GM23338 (cell line): Measurements from ENCODE around the gene CFI. TPM values are rescaled to one million over a fixed set of nuclear protein-coding genes. Genes with fewer than 3 reads are reported as not detected.

Source experiments
- ATAC-seq: fragments of 200-7000 bp; cut with Tn5 transposase; 3 replicates; pipeline ENCODE4 v1.9.1; 2020
- DNase-seq: peaks from one replicate; pipeline ENCODE4 v3.0.0-alpha.2; 2015; ENCODE audit warnings: low spot score
- H2AFZ ChIP-seq: fragments of 200-600 bp; sonication (generic); 2 replicates; pipeline ENCODE4 v1.8.0; 2016; ENCODE audit warnings: antibody characterized with exemption, mild to moderate bottlenecking, moderate library complexity
- H3F3A ChIP-seq: fragments of 200-600 bp; sonication (generic); replicated peaks from 2 replicates; pipeline ENCODE4 v1.8.0; 2017; ENCODE audit warnings: antibody characterized with exemption, mixed run types, low read depth
- H3K27ac ChIP-seq: fragments of 200-600 bp; sonication (generic); 2 replicates; pipeline ENCODE4 v1.6.1; 2016; ENCODE audit warnings: low read depth
- H3K27me3 ChIP-seq: fragments of 200-600 bp; sonication (generic); 2 replicates; pipeline ENCODE4 v1.8.0; 2016; ENCODE audit warnings: mild to moderate bottlenecking, mixed run types, moderate library complexity; ENCODE audit not compliant: insufficient read depth
- H3K36me3 ChIP-seq: fragments of 200-600 bp; sonication (generic); 2 replicates; pipeline ENCODE4 v1.8.0; 2016; ENCODE audit warnings: mild to moderate bottlenecking; ENCODE audit not compliant: insufficient read depth
- H3K4me1 ChIP-seq: fragments of 200-600 bp; sonication (generic); 2 replicates; pipeline ENCODE4 v1.8.0; 2016; ENCODE audit warnings: mild to moderate bottlenecking, moderate library complexity; ENCODE audit not compliant: insufficient read depth
- H3K4me2 ChIP-seq: fragments of 200-600 bp; sonication (generic); 2 replicates; pipeline ENCODE4 v1.7.1; 2017; ENCODE audit warnings: mixed run types
- H3K4me3 ChIP-seq: fragments of 200-600 bp; sonication (generic); 2 replicates; pipeline ENCODE4 v1.6.1; 2016; ENCODE audit warnings: mixed run types
- H3K79me2 ChIP-seq: fragments of 200-600 bp; sonication (generic); replicated peaks from 2 replicates; pipeline ENCODE4 v1.8.0; 2017; ENCODE audit warnings: mild to moderate bottlenecking; ENCODE audit not compliant: insufficient read depth
- H3K9me2 ChIP-seq: fragments of 200-600 bp; sonication (generic); 2 replicates; pipeline ENCODE4 v1.8.0; 2017; ENCODE audit not compliant: insufficient read depth
- H4K20me1 ChIP-seq: fragments of 200-600 bp; sonication (generic); replicated peaks from 2 replicates; pipeline ENCODE4 v1.8.0; 2017; ENCODE audit warnings: mild to moderate bottlenecking; ENCODE audit not compliant: insufficient read depth
- H3K27ac Mint-ChIP-seq: 2 replicates; pipeline ENCODE4 v1.8.0; 2020; ENCODE audit warnings: inconsistent platforms, mild to moderate bottlenecking, moderate library complexity, mixed read lengths
- H3K27me3 Mint-ChIP-seq: 3 replicates; pipeline ENCODE4 v1.8.0; 2022; ENCODE audit warnings: low read depth, mild to moderate bottlenecking, moderate library complexity, mixed read lengths, inconsistent platforms; ENCODE audit not compliant: insufficient read depth, poor library complexity
- H3K36me3 Mint-ChIP-seq: 3 replicates; pipeline ENCODE4 v1.8.0; 2021; ENCODE audit warnings: low read depth, mild to moderate bottlenecking, inconsistent platforms, moderate library complexity, mixed read lengths
- H3K4me1 Mint-ChIP-seq: 3 replicates; pipeline ENCODE4 v1.8.0; 2020; ENCODE audit warnings: mild to moderate bottlenecking, inconsistent platforms, mixed read lengths
- H3K4me3 Mint-ChIP-seq: 3 replicates; pipeline ENCODE4 v1.8.0; 2021; ENCODE audit warnings: moderate library complexity, mild to moderate bottlenecking, inconsistent platforms, mixed read lengths
- H3K9me3 Mint-ChIP-seq: 3 replicates; pipeline ENCODE4 v1.8.0; 2020; ENCODE audit warnings: moderate library complexity, mild to moderate bottlenecking, inconsistent platforms, mixed read lengths
- CREB1 ChIP-seq: fragments of 250-450 bp; sonication (Bioruptor Pico); IDR thresholded peaks from 2 replicates; pipeline ENCODE4 v1.5.0; 2020; ENCODE audit warnings: low read depth, mild to moderate bottlenecking, moderate library complexity
- EZH2phosphoT487 ChIP-seq: fragments of 200-600 bp; sonication (generic); IDR thresholded peaks from one replicate; pipeline ENCODE4 v1.8.1; 2018; ENCODE audit warnings: antibody characterized with exemption; ENCODE audit not compliant: unreplicated experiment
- NANOG ChIP-seq: IDR thresholded peaks from 2 replicates; pipeline ENCODE4 v1.6.1; 2016; ENCODE audit warnings: antibody characterized with exemption, borderline replicate concordance
- POLR2AphosphoS5 ChIP-seq: IDR thresholded peaks from 2 replicates; pipeline ENCODE4 v1.6.1; 2016; ENCODE audit warnings: antibody characterized with exemption, low read depth
- STAT1 ChIP-seq: IDR thresholded peaks from one replicate; pipeline ENCODE4 v1.6.1; 2016; ENCODE audit warnings: antibody characterized with exemption; ENCODE audit not compliant: unreplicated experiment
- ZNF114 ChIP-seq: fragments of 250-450 bp; sonication (Bioruptor Pico); IDR thresholded peaks from 2 replicates; pipeline ENCODE4 v1.5.0; 2020; ENCODE audit warnings: mild to moderate bottlenecking, moderate library complexity
- polyA plus RNA-seq: library from polyadenylated mRNA; unstranded; fragments of >200 nt; fragmentation: Nextera tagmentation; extraction: Ambion mirVana; gene quantifications from 2 replicates; pipeline ENCODE4 v1.2.1, GENCODE V29; 2016
- total RNA-seq: library from RNA; depleted of rRNA; stranded (reverse); fragments of >200 nt; shearing (Covaris generic); gene quantifications from 2 replicates; pipeline ENCODE4 v1.2.3, GENCODE V29; 2014
- TF ChIP-seq, protein P1 (sequence below): IDR thresholded peaks from one replicate; pipeline ENCODE4 v1.6.1; 2018; ENCODE audit warnings: antibody characterized with exemption; ENCODE audit not compliant: unreplicated experiment
- TF ChIP-seq, protein P2 (sequence below): IDR thresholded peaks from 2 replicates; pipeline ENCODE4 v1.6.1; 2016; ENCODE audit warnings: antibody characterized with exemption
- TF ChIP-seq, protein P3 (sequence below), 2 experiments: fragments of 200-600 bp in 1 of 2; sonication (generic) in 1 of 2; conservative IDR thresholded peaks; 2 replicates each; pipeline versions ENCODE4 v1.5.1 to v1.6.1; 2016 to 2017; ENCODE audit warnings: antibody characterized with exemption in 2 of 2, low read depth in 2 of 2, mild to moderate bottlenecking in 2 of 2, moderate library complexity in 1 of 2

The CFI gene
- total and polyA plus RNA-seq, 2 experiments from 2014 or later: not detected

DNA sequence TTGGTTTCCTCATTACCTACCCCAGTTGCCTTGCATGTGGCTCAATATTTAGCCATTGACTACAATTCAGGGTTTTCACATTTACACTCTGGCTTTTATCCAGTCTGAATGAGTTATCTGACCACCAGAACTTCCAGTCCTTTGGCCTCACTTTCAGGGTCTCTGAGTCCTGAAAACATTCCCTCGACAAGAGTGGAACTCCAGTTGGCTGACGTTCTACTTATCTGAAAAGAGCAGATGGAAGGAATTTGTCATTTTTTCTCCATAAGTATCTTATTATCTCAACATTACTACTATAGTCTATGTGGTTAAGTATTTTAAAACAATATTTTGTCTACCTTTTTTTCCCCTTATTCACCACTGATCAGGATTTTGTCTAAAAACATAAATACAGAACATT, 93.4 kb downstream of the CFI start (continued):
- TF ChIP-seq, protein P1, sequence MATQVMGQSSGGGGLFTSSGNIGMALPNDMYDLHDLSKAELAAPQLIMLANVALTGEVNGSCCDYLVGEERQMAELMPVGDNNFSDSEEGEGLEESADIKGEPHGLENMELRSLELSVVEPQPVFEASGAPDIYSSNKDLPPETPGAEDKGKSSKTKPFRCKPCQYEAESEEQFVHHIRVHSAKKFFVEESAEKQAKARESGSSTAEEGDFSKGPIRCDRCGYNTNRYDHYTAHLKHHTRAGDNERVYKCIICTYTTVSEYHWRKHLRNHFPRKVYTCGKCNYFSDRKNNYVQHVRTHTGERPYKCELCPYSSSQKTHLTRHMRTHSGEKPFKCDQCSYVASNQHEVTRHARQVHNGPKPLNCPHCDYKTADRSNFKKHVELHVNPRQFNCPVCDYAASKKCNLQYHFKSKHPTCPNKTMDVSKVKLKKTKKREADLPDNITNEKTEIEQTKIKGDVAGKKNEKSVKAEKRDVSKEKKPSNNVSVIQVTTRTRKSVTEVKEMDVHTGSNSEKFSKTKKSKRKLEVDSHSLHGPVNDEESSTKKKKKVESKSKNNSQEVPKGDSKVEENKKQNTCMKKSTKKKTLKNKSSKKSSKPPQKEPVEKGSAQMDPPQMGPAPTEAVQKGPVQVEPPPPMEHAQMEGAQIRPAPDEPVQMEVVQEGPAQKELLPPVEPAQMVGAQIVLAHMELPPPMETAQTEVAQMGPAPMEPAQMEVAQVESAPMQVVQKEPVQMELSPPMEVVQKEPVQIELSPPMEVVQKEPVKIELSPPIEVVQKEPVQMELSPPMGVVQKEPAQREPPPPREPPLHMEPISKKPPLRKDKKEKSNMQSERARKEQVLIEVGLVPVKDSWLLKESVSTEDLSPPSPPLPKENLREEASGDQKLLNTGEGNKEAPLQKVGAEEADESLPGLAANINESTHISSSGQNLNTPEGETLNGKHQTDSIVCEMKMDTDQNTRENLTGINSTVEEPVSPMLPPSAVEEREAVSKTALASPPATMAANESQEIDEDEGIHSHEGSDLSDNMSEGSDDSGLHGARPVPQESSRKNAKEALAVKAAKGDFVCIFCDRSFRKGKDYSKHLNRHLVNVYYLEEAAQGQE: no peak
- TF ChIP-seq STAT1: no peak
- TF ChIP-seq EZH2phosphoT487: no peak
- TF ChIP-seq, protein P2, sequence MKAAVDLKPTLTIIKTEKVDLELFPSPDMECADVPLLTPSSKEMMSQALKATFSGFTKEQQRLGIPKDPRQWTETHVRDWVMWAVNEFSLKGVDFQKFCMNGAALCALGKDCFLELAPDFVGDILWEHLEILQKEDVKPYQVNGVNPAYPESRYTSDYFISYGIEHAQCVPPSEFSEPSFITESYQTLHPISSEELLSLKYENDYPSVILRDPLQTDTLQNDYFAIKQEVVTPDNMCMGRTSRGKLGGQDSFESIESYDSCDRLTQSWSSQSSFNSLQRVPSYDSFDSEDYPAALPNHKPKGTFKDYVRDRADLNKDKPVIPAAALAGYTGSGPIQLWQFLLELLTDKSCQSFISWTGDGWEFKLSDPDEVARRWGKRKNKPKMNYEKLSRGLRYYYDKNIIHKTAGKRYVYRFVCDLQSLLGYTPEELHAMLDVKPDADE: no peak

DNA sequence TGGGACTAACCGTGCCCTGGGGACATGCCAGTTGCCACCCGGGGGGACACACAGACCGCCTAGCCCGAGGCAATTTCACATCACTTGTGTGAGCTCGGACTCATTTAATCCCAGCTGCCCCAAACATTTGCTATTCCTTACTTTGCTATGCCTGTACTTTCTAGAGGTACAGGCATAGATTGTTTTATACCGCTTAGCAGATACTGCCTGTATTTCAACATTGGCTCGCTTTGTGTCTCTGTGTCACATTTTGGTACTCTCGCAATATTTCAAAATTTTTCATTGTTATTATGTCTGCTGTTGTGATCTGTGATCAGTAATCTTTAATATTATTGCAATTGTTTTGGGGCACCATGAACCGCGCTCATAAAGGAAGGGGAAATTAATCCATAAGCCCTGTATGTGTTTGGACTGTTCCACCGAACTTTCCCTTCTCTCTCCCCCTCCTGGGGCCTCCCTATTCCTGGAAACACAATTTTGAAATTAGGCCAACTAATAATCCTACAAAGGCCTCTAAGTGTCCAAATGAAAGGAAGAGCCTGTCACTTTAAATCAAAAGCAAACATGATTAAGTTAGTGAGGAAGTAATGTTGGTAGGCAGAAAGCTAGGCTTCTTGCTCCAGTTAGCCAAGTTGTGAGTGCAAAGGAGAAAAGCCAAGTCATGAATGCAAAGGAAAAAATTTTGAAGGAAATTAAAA, 98.0 kb downstream of the CFI start:
- Histone ChIP-seq H4K20me1 (peaks cover 2% of the 10 kb centered on the region; the same call in 1 of the 2 replicates), H2AFZ (peak overlapping the region; percentile 94), H3K9me2 (no peaks in the 10 kb centered on the region), H3K4me3 (peak overlapping the region; percentile 92), H3K79me2 (peaks cover 30% of the 10 kb centered on the region), H3K36me3 (no peaks in the 10 kb centered on the region), H3K4me1 (peaks cover 16% of the 10 kb centered on the region), H3K27ac (no peak overlapping the region), H3K4me2 (peak overlapping the region; percentile 93), H3K27me3 (no peaks in the 10 kb centered on the region), H3F3A (peaks cover 11% of the 10 kb centered on the region; the same call in 1 of the 2 replicates)
- H3K4me3 Mint-ChIP-seq: peak overlapping the region; percentile 89
- no peak overlapping the region for H3K27ac Mint-ChIP-seq
- ATAC-seq (no peak), DNase-seq (no peak)
- peaks cover 10% of the 10 kb centered on the region for H3K27me3 Mint-ChIP-seq
- H3K36me3 Mint-ChIP-seq: peaks cover 15% of the 10 kb centered on the region
- no peaks in the 10 kb centered on the region for H3K9me3 Mint-ChIP-seq
- H3K4me1 Mint-ChIP-seq: peaks cover 22% of the 10 kb centered on the region
- TF ChIP-seq ZNF114 (no peak), CREB1 (CRISPR knock-in tag) (no peak), EZH2phosphoT487 (no peak), NANOG (no peak), POLR2AphosphoS5 (no peak)
- TF ChIP-seq, protein P1: no peak
- TF ChIP-seq, protein P3, sequence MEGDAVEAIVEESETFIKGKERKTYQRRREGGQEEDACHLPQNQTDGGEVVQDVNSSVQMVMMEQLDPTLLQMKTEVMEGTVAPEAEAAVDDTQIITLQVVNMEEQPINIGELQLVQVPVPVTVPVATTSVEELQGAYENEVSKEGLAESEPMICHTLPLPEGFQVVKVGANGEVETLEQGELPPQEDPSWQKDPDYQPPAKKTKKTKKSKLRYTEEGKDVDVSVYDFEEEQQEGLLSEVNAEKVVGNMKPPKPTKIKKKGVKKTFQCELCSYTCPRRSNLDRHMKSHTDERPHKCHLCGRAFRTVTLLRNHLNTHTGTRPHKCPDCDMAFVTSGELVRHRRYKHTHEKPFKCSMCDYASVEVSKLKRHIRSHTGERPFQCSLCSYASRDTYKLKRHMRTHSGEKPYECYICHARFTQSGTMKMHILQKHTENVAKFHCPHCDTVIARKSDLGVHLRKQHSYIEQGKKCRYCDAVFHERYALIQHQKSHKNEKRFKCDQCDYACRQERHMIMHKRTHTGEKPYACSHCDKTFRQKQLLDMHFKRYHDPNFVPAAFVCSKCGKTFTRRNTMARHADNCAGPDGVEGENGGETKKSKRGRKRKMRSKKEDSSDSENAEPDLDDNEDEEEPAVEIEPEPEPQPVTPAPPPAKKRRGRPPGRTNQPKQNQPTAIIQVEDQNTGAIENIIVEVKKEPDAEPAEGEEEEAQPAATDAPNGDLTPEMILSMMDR (conservative IDR thresholded peaks at IDR 0.05; ENCODE audit: low read depth in 2 of 2): no peak
- TF ChIP-seq, protein P2: no peak
